ENCODE results near the gene SCAMP5.

SCAMP5 gene

DNA sequence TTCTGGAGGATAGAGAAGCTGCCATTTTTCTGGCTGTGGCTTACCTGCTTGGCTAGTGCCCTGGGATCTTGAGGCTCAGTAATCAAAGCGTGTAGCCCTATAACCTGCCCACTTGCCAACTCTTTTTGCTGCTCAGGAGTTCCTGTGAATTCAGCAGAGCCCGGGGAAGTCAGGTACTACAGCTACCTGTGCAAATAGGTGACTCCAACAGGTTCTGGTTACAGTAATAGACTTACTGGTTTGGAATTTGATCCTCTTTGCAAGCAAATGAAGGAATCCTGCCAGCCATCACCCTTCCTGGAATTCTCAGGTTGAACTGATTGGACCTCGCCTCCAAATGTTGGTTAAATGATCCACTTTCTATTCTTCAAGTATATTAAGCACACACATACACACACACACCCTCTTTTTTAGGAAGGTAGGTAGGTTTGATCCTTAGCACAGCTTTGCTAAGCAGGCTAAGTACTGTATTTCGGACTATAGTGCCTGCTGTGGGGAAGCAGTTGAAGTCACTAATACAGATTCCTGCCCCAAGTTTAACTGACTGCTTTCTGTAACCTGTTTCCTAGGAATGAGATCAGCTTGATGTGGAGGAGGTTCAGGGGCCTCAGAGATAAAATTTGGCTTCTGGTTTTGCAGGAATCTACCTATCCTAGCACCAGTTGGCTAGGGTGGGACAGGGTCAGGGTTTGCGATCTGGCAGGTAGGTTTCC is 30.3 kb downstream of the SCAMP5 start:
- TF ChIP-seq, protein P1, sequence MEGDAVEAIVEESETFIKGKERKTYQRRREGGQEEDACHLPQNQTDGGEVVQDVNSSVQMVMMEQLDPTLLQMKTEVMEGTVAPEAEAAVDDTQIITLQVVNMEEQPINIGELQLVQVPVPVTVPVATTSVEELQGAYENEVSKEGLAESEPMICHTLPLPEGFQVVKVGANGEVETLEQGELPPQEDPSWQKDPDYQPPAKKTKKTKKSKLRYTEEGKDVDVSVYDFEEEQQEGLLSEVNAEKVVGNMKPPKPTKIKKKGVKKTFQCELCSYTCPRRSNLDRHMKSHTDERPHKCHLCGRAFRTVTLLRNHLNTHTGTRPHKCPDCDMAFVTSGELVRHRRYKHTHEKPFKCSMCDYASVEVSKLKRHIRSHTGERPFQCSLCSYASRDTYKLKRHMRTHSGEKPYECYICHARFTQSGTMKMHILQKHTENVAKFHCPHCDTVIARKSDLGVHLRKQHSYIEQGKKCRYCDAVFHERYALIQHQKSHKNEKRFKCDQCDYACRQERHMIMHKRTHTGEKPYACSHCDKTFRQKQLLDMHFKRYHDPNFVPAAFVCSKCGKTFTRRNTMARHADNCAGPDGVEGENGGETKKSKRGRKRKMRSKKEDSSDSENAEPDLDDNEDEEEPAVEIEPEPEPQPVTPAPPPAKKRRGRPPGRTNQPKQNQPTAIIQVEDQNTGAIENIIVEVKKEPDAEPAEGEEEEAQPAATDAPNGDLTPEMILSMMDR (IDR thresholded peaks at IDR 0.05; ENCODE audit: control insufficient read depth, extremely low read depth, insufficient read depth) = no peak
- no peak overlapping the region for H3K4me3 ChIP-seq (ENCODE audit: low read depth, low read length)
- DNase-seq (ENCODE audit: low read depth) = peak; percentile 37

DNA sequence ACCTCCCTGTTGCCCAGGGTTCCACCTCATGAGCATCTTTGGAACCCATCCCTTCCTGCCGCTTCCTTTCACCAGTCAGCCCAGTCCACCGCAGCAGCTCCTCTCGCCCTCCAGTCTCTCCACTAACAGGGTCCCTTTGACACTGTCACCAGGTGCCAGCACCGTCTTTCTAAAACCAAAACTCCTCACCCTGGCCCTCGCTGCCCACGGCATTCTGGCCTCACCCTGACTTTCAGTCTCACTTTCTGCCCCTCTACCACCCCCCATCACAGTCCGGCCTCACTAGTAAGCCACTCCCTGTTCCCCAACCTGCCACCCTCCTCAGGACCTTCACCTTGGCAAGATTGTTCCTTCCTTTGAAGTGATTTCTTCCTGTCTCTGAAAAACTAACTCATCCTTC is 32.2 kb downstream of the SCAMP5 start:
- TF ChIP-seq, protein P1 (IDR thresholded peaks at IDR 0.05; ENCODE audit: control insufficient read depth, extremely low read depth, insufficient read depth) = no peak
- no peak for DNase-seq (ENCODE audit: low read depth)
- H3K4me3 ChIP-seq (ENCODE audit: low read depth, low read length) = no peak overlapping the region

DNA sequence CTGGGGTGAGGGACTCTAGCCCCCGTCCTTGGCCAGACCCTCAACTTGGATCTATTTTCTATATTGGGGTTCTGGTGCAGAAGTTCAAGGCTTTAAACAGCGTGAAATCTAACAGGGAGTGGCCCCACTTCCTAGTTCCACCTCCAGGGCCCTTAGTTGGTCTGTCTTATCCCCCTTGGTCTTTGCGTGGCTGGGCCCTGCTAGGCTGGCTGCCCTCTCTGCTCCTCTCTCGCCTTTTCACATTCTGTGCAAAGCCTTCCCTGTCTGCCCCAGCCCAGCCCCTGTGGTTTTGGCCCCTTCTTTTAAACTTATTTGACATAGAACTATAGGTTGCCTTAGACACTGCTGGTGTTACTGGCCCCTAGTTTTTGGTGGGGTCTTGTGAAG is 33.6 kb downstream of the SCAMP5 start:
- DNase-seq (ENCODE audit: low read depth) = no peak
- no peak overlapping the region for H3K4me3 ChIP-seq (ENCODE audit: low read depth, low read length)
- TF ChIP-seq, protein P1 (IDR thresholded peaks at IDR 0.05; ENCODE audit: control insufficient read depth, extremely low read depth, insufficient read depth) = no peak

DNA sequence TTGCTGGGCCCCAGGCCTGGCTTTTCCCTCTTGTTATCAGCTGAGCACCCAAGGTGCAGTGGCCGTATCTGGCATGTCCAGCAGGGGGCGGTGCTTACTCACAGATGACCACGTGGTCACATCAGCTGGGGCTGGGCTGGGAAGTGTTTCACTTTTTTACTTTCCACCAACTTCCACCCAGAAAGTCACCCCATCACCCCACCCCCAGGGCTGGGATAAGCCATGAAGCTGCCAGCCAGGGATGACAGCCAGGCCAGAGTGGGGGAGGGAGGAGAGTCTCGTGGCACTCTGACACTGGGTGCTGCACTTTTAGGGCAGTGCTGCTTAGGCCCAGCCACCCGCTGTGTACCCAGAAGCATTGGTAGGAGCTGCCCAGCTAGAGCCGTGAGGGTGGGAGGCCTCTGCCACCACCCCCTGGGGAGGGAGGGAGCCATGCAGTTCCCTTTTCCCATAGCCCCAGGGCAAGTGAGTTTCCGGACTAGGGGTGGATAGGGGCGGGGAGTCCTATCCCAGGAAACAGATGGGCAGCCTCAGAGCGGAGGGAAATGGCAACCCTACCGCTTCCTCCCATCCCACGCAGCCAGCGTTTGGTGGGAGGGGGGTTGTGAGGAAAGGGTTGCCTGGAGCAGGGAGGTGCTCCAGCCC is 34.1 kb downstream of the SCAMP5 start:
- no peak overlapping the region for H3K4me3 ChIP-seq (ENCODE audit: low read depth, low read length)
- TF ChIP-seq, protein P1 (IDR thresholded peaks at IDR 0.05; ENCODE audit: control insufficient read depth, extremely low read depth, insufficient read depth) = peak; percentile 92
- peak; percentile 40 for DNase-seq (ENCODE audit: low read depth)

DNA sequence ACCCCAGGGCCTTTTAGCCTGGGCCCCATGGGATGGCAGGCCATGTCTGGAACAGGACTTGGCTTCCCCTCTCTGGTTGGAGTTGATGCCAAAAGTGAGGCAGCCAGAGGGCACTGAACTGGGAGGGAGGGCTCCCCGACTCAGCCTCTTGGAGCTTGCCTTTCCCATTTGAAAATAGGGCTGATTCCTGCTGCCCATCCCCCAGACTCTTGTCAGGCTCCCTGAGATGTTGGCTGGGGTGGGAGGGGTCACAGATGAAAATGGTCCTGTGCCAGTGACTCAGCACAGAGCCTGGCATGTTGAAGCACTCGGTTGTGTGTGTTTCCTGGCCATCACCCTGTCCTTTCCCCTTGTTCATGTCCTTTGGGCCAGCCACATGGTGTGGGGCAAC is 34.7 kb downstream of the SCAMP5 start:
- DNase-seq (ENCODE audit: low read depth) = no peak
- H3K4me3 ChIP-seq (ENCODE audit: low read depth, low read length) = no peak overlapping the region
- TF ChIP-seq, protein P1 (IDR thresholded peaks at IDR 0.05; ENCODE audit: control insufficient read depth, extremely low read depth, insufficient read depth) = no peak

DNA sequence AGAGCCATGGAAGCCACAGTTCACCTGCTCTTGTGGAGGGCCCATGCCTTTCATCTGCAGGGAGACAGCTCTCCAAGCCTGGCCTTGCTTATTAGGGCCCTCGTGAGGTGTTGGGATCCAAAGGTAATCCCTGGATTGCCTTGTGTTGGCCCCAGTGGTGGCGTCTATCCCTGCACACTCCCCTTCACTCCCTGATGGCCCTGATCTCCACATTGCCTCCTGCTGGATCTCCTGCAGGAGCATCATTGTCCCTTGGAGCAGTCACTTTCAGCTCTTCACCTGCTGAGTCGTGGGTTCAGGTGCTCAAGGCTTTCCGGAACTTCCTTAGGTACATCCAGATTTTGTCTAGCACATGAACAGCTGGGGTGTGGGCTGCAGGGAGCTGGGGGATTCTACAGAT is 35.1 kb downstream of the SCAMP5 start:
- DNase-seq (ENCODE audit: low read depth) = no peak
- H3K4me3 ChIP-seq (ENCODE audit: low read depth, low read length) = no peak overlapping the region

More for the DNA sequence above, 35.1 kb downstream of the SCAMP5 start:
- TF ChIP-seq, protein P1 (IDR thresholded peaks at IDR 0.05; ENCODE audit: control insufficient read depth, extremely low read depth, insufficient read depth) = no peak
